ENCODE results near the gene LAMC1.

LAMC1 gene

GRCh38 chr1:183105449-183105848 is 82.2 kb downstream of the LAMC1 start:
- DNase-seq (ENCODE audit: low read depth, low spot score) = no peak

- no peak for DNase-seq (ENCODE audit: low read depth, low spot score)
Measured at GRCh38 chr1:183106166-183106565, 82.9 kb downstream of the LAMC1 start.

DNA sequence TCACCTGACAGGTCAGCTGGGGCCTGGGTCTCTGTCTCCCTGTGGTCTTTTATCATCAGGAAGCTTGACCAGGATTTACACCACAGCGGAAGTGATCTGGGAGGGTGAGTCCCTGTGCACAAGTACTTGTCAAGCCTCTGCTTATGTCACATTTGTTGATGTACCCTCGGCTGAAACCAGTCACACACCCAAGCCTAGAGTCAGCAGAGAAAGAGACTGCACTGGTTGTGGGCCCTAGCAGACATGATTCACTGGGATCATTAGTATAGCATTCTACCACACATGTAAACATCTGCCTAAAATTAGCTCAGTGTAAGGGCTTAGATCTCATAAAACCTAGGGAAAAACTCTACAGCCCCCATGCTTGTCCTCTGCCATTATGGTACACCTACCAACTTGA is 83.5 kb downstream of the LAMC1 start:
- DNase-seq (ENCODE audit: low read depth, low spot score) = no peak

- DNase-seq (ENCODE audit: low read depth, low spot score) = no peak
Measured at GRCh38 chr1:183110326-183110880, 87.2 kb downstream of the LAMC1 start.

DNA sequence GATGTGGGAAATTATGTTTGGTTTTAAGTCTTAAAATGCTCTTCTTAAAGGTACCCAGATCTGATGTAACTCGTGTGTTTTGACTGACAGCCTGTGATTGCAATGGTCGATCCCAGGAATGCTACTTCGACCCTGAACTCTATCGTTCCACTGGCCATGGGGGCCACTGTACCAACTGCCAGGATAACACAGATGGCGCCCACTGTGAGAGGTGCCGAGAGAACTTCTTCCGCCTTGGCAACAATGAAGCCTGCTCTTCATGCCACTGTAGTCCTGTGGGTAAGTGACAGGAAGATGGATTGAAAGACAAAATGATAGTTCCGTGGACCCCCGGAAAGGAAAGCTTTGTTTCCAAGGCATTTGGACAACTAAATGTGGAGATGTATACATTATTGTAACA is 91.2 kb downstream of the LAMC1 start:
- DNase-seq (ENCODE audit: low read depth, low spot score) = no peak

GRCh38 chr1:183116416-183116815 is 93.2 kb downstream of the LAMC1 start:
- DNase-seq (ENCODE audit: low read depth, low spot score) = no peak

DNA sequence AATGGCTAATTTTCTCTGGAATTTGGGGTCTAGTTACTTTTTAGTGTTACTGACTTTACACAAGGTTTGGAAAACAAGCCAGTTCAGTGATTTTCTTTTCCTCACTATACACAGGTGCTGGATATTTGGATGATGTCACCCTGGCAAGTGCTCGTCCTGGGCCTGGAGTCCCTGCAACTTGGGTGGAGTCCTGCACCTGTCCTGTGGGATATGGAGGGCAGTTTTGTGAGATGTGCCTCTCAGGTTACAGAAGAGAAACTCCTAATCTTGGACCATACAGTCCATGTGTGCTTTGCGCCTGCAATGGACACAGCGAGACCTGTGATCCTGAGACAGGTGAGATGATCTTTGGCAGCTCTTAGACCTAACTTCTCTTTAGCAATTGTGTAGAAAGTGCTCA is 98.4 kb downstream of the LAMC1 start:
- no peak for DNase-seq (ENCODE audit: low read depth, low spot score)

- no peak for DNase-seq (ENCODE audit: low read depth, low spot score)
Measured at GRCh38 chr1:183124259-183124658, 101.0 kb downstream of the LAMC1 start.

GRCh38 chr1:183125279-183125999 is 102.2 kb downstream of the LAMC1 start:
- DNase-seq (ENCODE audit: low read depth, low spot score) = no peak

DNA sequence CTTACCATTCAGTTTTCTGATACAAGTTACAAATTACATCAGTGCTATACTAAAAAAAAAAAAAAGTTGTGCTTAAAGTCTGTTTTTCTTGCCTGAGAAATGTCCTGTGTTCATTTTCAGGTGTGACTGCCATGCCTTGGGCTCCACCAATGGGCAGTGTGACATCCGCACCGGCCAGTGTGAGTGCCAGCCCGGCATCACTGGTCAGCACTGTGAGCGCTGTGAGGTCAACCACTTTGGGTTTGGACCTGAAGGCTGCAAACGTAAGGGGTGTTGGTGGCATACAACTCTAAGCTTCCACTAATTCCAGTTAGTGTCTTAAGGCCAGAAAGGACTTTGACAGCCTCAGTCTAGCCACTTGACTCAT is 102.8 kb downstream of the LAMC1 start:
- DNase-seq (ENCODE audit: low read depth, low spot score) = no peak

DNA sequence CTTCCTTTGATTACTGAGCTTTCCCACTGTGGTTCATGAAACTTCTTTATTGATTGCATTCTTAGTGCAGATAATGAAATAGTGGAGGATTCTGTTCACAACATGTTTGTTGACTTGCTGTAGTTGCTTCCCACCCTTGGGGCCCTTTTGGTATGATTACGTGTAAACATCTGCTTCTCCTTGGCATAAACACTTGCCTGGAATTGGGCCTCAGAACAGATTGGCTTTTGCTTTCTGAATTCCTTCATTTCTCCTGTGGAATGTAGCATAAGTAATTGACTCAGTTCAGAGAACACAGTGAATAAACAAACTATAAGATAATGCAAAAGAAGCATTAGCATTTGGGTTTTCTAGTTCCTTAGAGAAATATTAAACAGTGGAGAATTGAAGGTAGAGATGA is 103.3 kb downstream of the LAMC1 start:
- no peak for DNase-seq (ENCODE audit: low read depth, low spot score)

- DNase-seq (ENCODE audit: low read depth, low spot score) = no peak
Measured at GRCh38 chr1:183129921-183130690, 106.9 kb downstream of the LAMC1 start.

DNA sequence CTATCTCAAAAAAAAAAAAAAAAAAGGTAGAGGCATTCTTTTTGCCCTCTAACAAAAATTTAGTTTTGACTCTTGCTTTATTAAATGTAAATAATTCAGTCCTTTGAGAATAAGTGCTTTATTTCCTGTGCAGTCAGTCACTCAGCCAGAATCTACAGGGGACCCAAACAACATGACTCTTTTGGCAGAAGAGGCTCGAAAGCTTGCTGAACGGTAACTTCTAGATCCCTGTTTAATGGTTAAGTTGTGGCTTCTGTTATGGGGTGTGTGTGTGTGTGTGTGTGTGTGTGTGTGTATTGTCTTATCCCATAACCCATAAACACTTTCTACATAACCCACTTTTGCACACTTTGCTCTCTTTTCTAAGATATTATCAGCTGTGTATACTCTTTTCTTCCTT is 107.9 kb downstream of the LAMC1 start:
- no peak for DNase-seq (ENCODE audit: low read depth, low spot score)

DNA sequence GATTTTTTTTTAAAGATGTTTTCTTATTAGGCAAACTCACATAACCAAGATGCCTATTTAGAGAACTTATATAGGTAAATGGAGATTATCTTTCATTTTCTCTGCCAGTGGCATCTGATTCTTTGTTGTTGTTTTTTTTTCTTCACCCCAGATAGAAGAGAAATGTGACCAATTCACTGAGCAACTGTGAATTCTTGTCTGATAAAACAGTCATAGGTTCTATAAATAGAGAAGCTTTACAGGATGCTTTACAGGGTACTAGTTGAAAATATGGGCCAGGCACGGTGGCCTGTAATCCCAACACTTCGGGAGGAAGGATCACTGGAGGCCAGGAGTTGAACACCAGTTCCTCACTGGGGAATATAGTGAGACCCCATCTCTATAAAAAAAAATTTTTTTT is 112.1 kb downstream of the LAMC1 start:
- no peak for DNase-seq (ENCODE audit: low read depth, low spot score)

DNA sequence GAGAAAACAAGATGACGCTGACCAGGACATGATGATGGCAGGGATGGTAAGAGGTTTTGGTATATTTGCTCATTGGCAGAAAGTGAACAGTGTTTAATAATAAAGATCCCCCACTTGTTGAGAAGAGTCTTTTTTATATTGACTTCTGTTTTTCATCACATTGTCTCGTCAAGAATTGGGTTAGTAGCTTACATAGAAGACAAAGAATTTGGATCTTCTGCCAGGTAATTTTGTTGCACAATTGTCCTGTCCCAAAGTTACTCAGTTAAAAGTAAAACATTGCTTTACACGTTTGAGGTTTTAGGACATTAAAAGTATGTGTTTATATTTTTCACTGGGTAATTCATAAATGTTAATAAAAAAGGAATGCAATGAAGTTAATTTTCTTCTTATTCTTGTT is 114.6 kb downstream of the LAMC1 start:
- no peak for DNase-seq (ENCODE audit: low read depth, low spot score)

DNA sequence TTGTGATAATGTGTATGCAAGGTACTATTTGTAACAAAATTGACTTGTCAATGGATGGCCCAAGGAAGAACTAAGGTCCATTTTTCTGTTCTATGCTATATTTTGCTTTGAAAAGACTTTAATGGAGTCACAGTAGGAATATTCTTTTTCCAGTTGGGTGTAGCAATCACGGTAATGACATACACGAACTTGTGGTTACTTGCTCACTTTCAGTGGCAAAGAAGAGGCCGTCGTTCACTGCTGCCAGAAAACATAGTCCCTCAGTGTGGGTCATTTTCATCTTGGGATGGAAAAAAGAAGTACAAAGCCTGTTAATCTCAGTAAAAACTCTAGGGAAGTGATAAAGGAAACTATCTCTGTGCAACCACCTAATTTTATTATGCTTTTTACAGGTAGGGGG is 115.1 kb downstream of the LAMC1 start:
- no peak for DNase-seq (ENCODE audit: low read depth, low spot score)

- no peak for DNase-seq (ENCODE audit: low read depth, low spot score)
Measured at GRCh38 chr1:183139281-183139942, 116.2 kb downstream of the LAMC1 start.

GRCh38 chr1:183140633-183141032 is 117.4 kb downstream of the LAMC1 start:
- DNase-seq (ENCODE audit: low read depth, low spot score) = no peak

GRCh38 chr1:183142171-183142570 is 119.0 kb downstream of the LAMC1 start:
- no peak for DNase-seq (ENCODE audit: low read depth, low spot score)

DNA sequence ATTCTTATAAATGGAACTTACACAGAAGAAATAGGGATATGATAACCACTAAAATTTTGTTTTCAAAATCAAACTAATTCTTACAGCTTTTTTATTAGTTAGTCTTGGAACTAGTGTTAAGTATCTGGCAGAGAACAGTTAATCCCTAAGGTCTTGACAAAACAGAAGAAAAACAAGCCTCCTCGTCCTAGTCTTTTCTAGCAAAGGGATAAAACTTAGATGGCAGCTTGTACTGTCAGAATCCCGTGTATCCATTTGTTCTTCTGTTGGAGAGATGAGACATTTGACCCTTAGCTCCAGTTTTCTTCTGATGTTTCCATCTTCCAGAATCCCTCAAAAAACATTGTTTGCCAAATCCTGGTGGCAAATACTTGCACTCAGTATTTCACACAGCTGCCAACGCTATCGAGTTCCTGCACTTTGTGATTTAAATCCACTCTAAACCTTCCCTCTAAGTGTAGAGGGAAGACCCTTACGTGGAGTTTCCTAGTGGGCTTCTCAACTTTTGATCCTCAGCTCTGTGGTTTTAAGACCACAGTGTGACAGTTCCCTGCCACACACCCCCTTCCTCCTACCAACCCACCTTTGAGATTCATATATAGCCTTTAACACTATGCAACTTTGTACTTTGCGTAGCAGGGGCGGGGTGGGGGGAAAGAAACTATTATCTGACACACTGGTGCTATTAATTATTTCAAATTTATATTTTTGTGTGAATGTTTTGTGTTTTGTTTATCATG is 120.5 kb downstream of the LAMC1 start:
- no peak for DNase-seq (ENCODE audit: low read depth, low spot score)

DNA sequence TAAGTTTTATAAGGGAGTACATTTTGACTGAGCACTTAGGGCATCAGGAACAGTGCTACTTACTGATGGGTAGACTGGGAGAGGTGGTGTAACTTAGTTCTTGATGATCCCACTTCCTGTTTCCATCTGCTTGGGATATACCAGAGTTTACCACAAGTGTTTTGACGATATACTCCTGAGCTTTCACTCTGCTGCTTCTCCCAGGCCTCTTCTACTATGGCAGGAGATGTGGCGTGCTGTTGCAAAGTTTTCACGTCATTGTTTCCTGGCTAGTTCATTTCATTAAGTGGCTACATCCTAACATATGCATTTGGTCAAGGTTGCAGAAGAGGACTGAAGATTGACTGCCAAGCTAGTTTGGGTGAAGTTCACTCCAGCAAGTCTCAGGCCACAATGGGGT is 121.5 kb downstream of the LAMC1 start:
- no peak for DNase-seq (ENCODE audit: low read depth, low spot score)

DNA sequence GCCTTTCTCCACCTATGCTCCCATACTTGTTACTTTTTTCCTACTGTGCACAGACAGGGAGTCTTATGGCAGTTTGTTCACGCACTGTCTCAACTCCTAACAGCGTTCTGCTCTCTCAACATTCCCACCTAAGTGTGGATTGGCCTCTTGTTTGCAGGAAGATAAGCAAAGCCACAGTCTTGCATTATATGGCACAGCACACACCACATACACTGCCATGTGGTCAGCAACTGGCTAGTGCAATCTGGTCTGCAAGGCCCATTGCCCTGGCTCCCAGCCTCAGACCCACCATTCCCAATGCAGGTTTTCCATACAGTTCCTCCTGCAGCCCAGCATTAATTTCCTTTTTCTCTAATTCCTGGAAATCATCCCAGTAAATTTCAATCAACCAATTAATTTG is 124.5 kb downstream of the LAMC1 start:
- DNase-seq (ENCODE audit: low read depth, low spot score) = no peak
